Stromal cell of bone marrow (primary cell): ENCODE data around the gene B4GALT3.

Experiments used
- DNase-seq: peaks from one replicate; pipeline ENCODE4 v3.0.0-alpha.2; 2012; ENCODE audit warnings: low read depth

B4GALT3 gene

GRCh38 chr1:161206411-161207140, 29.3 kb upstream of the B4GALT3 start:
- no peak for DNase-seq

GRCh38 chr1:161201836-161202712, 24.8 kb upstream of the B4GALT3 start, which contains the start of gene NDUFS2:
Gene NDUFS2, plus strand, starts transcription at chr1:161202367. Its CDS starts 19 bp downstream, at chr1:161202386.
- DNase-seq = peak; percentile 99

GRCh38 chr1:161200992-161201835, 23.9 kb upstream of the B4GALT3 start:
- DNase-seq = peak; percentile 65

- DNase-seq = no peak
These were observed 23.2 kb upstream of the B4GALT3 start for GRCh38 chr1:161200421-161200991.

- DNase-seq = no peak
These were observed 22.3 kb upstream of the B4GALT3 start for GRCh38 chr1:161199506-161200139.

- peak; percentile 83 for DNase-seq
These were observed 21.7 kb upstream of the B4GALT3 start, which contains the start of gene ADAMTS4 for GRCh38 chr1:161198897-161199431. Gene ADAMTS4, minus strand, starts transcription at chr1:161199054. Its CDS starts 427 bp downstream, at chr1:161198627.

- DNase-seq = no peak
These were observed 21.0 kb upstream of the B4GALT3 start for GRCh38 chr1:161198194-161198896.

- no peak for DNase-seq
These were observed 20.4 kb upstream of the B4GALT3 start for GRCh38 chr1:161197560-161198193.

- peak; percentile 87 for DNase-seq
These were observed 19.5 kb upstream of the B4GALT3 start for GRCh38 chr1:161196521-161197451.

- no peak for DNase-seq
These were observed 18.8 kb upstream of the B4GALT3 start for GRCh38 chr1:161196111-161196510.

GRCh38 chr1:161195171-161195570, 17.9 kb upstream of the B4GALT3 start:
- no peak for DNase-seq

- no peak for DNase-seq
These were observed 16.4 kb upstream of the B4GALT3 start for GRCh38 chr1:161193561-161194235.

GRCh38 chr1:161192476-161193465, 15.5 kb upstream of the B4GALT3 start:
- DNase-seq = no peak

- DNase-seq = no peak
These were observed 14.7 kb upstream of the B4GALT3 start for GRCh38 chr1:161191971-161192370.

- no peak for DNase-seq
These were observed 13.7 kb upstream of the B4GALT3 start for GRCh38 chr1:161190962-161191521.

GRCh38 chr1:161189036-161189435, 11.7 kb upstream of the B4GALT3 start:
- DNase-seq = no peak
